H1 (cell line): ENCODE data around the gene LAMC3. TPM values are rescaled to one million over a fixed set of nuclear protein-coding genes. Genes with fewer than 3 reads are reported as not detected.

Experiments
- BACH1 ChIP-seq: IDR thresholded peaks from 2 replicates; pipeline ENCODE4 v1.6.1; 2012; ENCODE audit warnings: low read length, improper control_type of control experiment
- BCL11A ChIP-seq, 2 experiments: IDR thresholded peaks; one replicate each; pipeline ENCODE4 v1.6.1; 2011; ENCODE audit warnings: low read depth in 2 of 2, low read length in 2 of 2, mild to moderate bottlenecking in 2 of 2
- BRCA1 ChIP-seq: IDR thresholded peaks from 2 replicates; pipeline ENCODE4 v1.6.1; 2012; ENCODE audit warnings: low read depth, low read length, improper control_type of control experiment
- CHD2 ChIP-seq: IDR thresholded peaks from 2 replicates; pipeline ENCODE4 v1.6.1; 2012; ENCODE audit warnings: low read length, improper control_type of control experiment
- CTBP2 ChIP-seq: IDR thresholded peaks from 2 replicates; pipeline ENCODE4 v1.7.0; 2011; ENCODE audit warnings: borderline replicate concordance, mild to moderate bottlenecking, moderate library complexity, mixed read lengths, low read length; ENCODE audit not compliant: insufficient read depth, insufficient read length
- FOSL1 ChIP-seq: IDR thresholded peaks from 2 replicates; pipeline ENCODE4 v1.6.1; 2011; ENCODE audit warnings: mild to moderate bottlenecking, low read depth, low read length, moderate library complexity; ENCODE audit not compliant: insufficient read depth
- GABPA ChIP-seq: IDR thresholded peaks from 2 replicates; pipeline ENCODE4 v1.6.1; 2011; ENCODE audit warnings: mild to moderate bottlenecking, low read length, moderate library complexity, borderline replicate concordance; ENCODE audit not compliant: insufficient read depth
- HDAC6 ChIP-seq: IDR thresholded peaks from one replicate; pipeline ENCODE4 v1.7.1; 2012; ENCODE audit warnings: low read depth, mild to moderate bottlenecking, inconsistent platforms, low read length, moderate library complexity
- KDM1A ChIP-seq: fragments of 200-600, 300-600 bp; sonication (generic); IDR thresholded peaks from 2 replicates; pipeline ENCODE4 v1.7.1; 2016; ENCODE audit warnings: mild to moderate bottlenecking, low read length, borderline replicate concordance
- MAFK ChIP-seq: IDR thresholded peaks from 2 replicates; pipeline ENCODE4 v1.6.1; 2012; ENCODE audit warnings: low read depth, mild to moderate bottlenecking, improper control_type of control experiment, low read length
- NANOG ChIP-seq: IDR thresholded peaks from 2 replicates; pipeline ENCODE4 v1.6.1; 2011; ENCODE audit warnings: low read length, low read depth, mild to moderate bottlenecking, inconsistent platforms; ENCODE audit not compliant: insufficient read depth, poor library complexity, severe bottlenecking
- POU5F1 ChIP-seq: IDR thresholded peaks from 2 replicates; pipeline ENCODE4 v1.6.1; 2011; ENCODE audit warnings: low read depth, mild to moderate bottlenecking, low read length, moderate library complexity
- RAD21 ChIP-seq, 2 experiments: IDR thresholded peaks in 1 of 2; conservative IDR thresholded peaks in 1 of 2; 2 replicates each; pipeline ENCODE4 v1.6.1; 2011; ENCODE audit warnings: low read depth in 2 of 2, low read length in 2 of 2, improper control_type of control experiment in 1 of 2, inconsistent platforms in 1 of 2, mild to moderate bottlenecking in 1 of 2, moderate library complexity in 1 of 2
- RFX5 ChIP-seq: IDR thresholded peaks from 2 replicates; pipeline ENCODE4 v1.6.1; 2011; ENCODE audit warnings: low read depth, low read length, improper control_type of control experiment, borderline replicate concordance
- RNF2 ChIP-seq: fragments of 200-900, 300-1000 bp; sonication (generic); IDR thresholded peaks from 2 replicates; pipeline ENCODE4 v1.7.1; 2016; ENCODE audit warnings: borderline replicate concordance, low read depth, mild to moderate bottlenecking, antibody characterized with exemption, low read length; ENCODE audit not compliant: poor library complexity, severe bottlenecking; ENCODE audit errors: missing control alignments
- RXRA ChIP-seq: IDR thresholded peaks from 2 replicates; pipeline ENCODE4 v1.6.1; 2011; ENCODE audit warnings: low read depth, mild to moderate bottlenecking, low read length, moderate library complexity; ENCODE audit not compliant: insufficient read depth
- SIN3A ChIP-seq, 2 experiments: IDR thresholded peaks in 1 of 2; conservative IDR thresholded peaks in 1 of 2; 2 replicates each; pipeline ENCODE4 v1.6.1; 2011 to 2012; ENCODE audit warnings: low read length in 2 of 2, improper control_type of control experiment in 1 of 2, low read depth in 1 of 2, mild to moderate bottlenecking in 1 of 2
- SIRT6 ChIP-seq: IDR thresholded peaks from one replicate; pipeline ENCODE4 v1.7.1; 2012; ENCODE audit warnings: low read length, inconsistent platforms
- SRF ChIP-seq: IDR thresholded peaks from 2 replicates; pipeline ENCODE4 v1.6.1; 2011; ENCODE audit warnings: mild to moderate bottlenecking, low read depth, low read length, moderate library complexity
- TEAD4 ChIP-seq: IDR thresholded peaks from 2 replicates; pipeline ENCODE4 v1.6.1; 2012; ENCODE audit warnings: low read depth, low read length, inconsistent platforms, mixed read lengths
- YY1 ChIP-seq: IDR thresholded peaks from 2 replicates; pipeline ENCODE4 v1.6.1; 2011; ENCODE audit warnings: low read depth, mild to moderate bottlenecking, low read length
- polyA plus RNA-seq, 7 experiments: library from polyadenylated mRNA; depleted of rRNA in 3 of 7; stranded (reverse) in 5 of 7; unstranded in 2 of 7; fragments of >200 nt in 5 of 7; fragments of 200-250 nt in 2 of 7; gene quantifications; 1 replicate in 5 of 7; 2 replicates in 1 of 7; 4 replicates in 1 of 7; pipeline versions ENCODE4 v1.2.1 to v1.2.3, GENCODE V29; 2011 to 2013; ENCODE audit warnings: missing spikeins in 2 of 7, mixed read lengths in 2 of 7
- total RNA-seq: library from RNA; stranded (reverse); fragmentation: NEBNext Ultra II Directional; extraction: Animal tissue kit (Norgen Biotek cat#: 25700); gene quantifications from 2 replicates; pipeline ENCODE4 v1.2.1, GENCODE V29; 2021
- TF ChIP-seq, protein P1 (sequence below): IDR thresholded peaks from 2 replicates; pipeline ENCODE4 v1.6.1; 2011; ENCODE audit warnings: low read length, improper control_type of control experiment

Gene LAMC3
- total and polyA plus RNA-seq, 2 of the 8 experiments (the other 6 are each of a cell fraction or from before 2014, with no cell fraction given), result 9.3 to 12.3 TPM

DNA sequence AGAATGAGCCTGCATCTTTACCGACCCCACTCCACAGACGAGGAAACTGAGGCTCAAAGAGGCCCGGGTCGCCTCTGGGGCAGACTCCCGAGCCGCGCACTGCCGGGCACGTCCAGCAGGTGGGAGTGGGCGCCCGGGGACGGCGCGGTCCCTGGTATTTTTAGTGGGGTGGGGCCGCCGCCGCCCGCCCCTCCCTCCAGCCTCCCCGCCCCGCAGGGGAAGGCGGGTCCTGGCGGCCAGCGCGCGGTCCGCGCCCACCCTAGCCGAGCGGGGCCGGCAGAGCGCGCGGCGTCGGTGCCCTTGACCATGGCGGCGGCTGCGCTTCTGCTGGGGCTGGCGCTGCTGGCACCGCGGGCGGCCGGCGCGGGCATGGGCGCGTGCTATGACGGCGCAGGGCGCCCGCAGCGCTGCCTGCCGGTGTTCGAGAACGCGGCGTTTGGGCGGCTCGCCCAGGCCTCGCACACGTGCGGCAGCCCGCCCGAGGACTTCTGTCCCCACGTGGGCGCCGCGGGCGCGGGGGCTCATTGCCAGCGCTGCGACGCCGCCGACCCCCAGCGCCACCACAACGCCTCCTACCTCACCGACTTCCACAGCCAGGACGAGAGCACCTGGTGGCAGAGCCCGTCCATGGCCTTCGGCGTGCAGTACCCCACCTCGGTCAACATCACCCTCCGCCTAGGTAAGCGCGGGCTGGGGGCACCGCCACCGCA lies at the start of gene LAMC3 (continued):
- TF ChIP-seq CTBP2 (no peak), POU5F1 (no peak), SIRT6 (no peak), BCL11A (IDR thresholded peaks at IDR 0.05; ENCODE audit: low read depth in 2 of 2, low read length in 2 of 2) (no peak), RNF2 (peak; percentile 36), RXRA (no peak), BRCA1 (no peak), TEAD4 (0 out of 2 replicates have a peak, but pooled peaks have one; percentile 26), FOSL1 (no peak), SIN3A (conservative IDR thresholded peaks at IDR 0.05 in 1 of 2, IDR thresholded peaks at IDR 0.05 in 1 of 2; ENCODE audit: low read depth in 1 of 2, low read length in 2 of 2) (no peak), CHD2 (no peak), RFX5 (no peak), NANOG (no peak), RAD21 (IDR thresholded peaks at IDR 0.05 in 1 of 2, conservative IDR thresholded peaks at IDR 0.05 in 1 of 2; ENCODE audit: low read depth in 2 of 2, low read length in 2 of 2) (peak; percentile 56 to 68), HDAC6 (no peak), YY1 (0 out of 2 replicates have a peak, but pooled peaks have one; percentile 15), KDM1A (peak; percentile 87; the same call in 1 of the 2 replicates), MAFK (no peak), BACH1 (0 out of 2 replicates have a peak, but pooled peaks have one; percentile 25), SRF (no peak), GABPA (no peak; the same call in 1 of the 2 replicates)
- TF ChIP-seq, protein P1, sequence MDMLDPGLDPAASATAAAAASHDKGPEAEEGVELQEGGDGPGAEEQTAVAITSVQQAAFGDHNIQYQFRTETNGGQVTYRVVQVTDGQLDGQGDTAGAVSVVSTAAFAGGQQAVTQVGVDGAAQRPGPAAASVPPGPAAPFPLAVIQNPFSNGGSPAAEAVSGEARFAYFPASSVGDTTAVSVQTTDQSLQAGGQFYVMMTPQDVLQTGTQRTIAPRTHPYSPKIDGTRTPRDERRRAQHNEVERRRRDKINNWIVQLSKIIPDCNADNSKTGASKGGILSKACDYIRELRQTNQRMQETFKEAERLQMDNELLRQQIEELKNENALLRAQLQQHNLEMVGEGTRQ, result 0 out of 2 replicates have a peak, but pooled peaks have one; percentile 15
